IPS-20b (cell line): ENCODE data around the gene MICAL3.
A peak's percentile ranks its signal among the peaks of the same experiment; 100 is the strongest.

Experiments
- H3K27ac ChIP-seq: one replicate; pipeline ENCODE4 v1.5.1; 2013; ENCODE audit warnings: low read length
- H3K27me3 ChIP-seq: 2 replicates; pipeline ENCODE4 v1.6.1; 2013; ENCODE audit warnings: mild to moderate bottlenecking, low read length, inconsistent platforms; ENCODE audit not compliant: insufficient read depth
- H3K36me3 ChIP-seq: 2 replicates; pipeline ENCODE4 v1.6.1; 2013; ENCODE audit warnings: low read depth, mild to moderate bottlenecking, inconsistent platforms, low read length, moderate library complexity; ENCODE audit not compliant: insufficient read depth
- H3K4me1 ChIP-seq: 2 replicates; pipeline ENCODE4 v1.6.1; 2013; ENCODE audit warnings: mild to moderate bottlenecking, control low read depth, inconsistent platforms, low read length, moderate library complexity; ENCODE audit not compliant: insufficient read depth
- H3K4me3 ChIP-seq: 2 replicates; pipeline ENCODE4 v1.5.1; 2013; ENCODE audit warnings: mild to moderate bottlenecking, low read length, inconsistent platforms
- H3K9ac ChIP-seq: 2 replicates; pipeline ENCODE4 v1.6.1; 2013; ENCODE audit warnings: low read depth, mild to moderate bottlenecking, inconsistent platforms, low read length, moderate library complexity
- H3K9me3 ChIP-seq: 2 replicates; pipeline ENCODE4 v1.6.1; 2013; ENCODE audit warnings: mild to moderate bottlenecking, low read depth, low read length, inconsistent platforms; ENCODE audit not compliant: insufficient read depth

The MICAL3 gene

DNA sequence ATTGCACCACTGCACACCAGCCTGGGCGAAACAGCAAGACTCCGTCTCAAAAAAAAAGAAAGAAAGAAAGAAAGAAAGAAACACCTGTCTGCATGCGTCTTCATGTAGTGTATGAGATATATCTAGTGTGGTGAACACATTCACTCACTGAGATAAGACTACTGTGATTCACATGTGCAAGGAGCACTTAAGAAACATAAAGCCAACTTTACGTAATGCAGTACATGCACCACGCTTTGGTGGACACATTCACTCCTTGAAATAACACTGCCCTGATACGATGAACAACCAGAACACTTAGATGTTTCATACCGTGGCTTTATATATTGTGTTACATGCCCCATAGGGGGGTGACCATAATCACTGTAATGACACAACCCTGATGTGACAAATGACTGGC, 96.0 kb downstream of the MICAL3 start:
- Histone ChIP-seq H3K36me3 (no peaks in the 10 kb centered on the region), H3K9me3 (no peaks in the 10 kb centered on the region), H3K27ac (no peak overlapping the region), H3K9ac (no peak overlapping the region), H3K4me1 (peaks cover 11% of the 10 kb centered on the region), H3K27me3 (no peaks in the 10 kb centered on the region), H3K4me3 (no peak overlapping the region)

GRCh38 chr22:17927062-17927461, 97.3 kb downstream of the MICAL3 start:
- no peak overlapping the region for H3K4me3 ChIP-seq
- H3K36me3 ChIP-seq: no peaks in the 10 kb centered on the region
- H3K27me3 ChIP-seq: no peaks in the 10 kb centered on the region
- peaks cover 25% of the 10 kb centered on the region for H3K4me1 ChIP-seq
- H3K27ac ChIP-seq: no peak overlapping the region
- no peaks in the 10 kb centered on the region for H3K9me3 ChIP-seq
- H3K9ac ChIP-seq: no peak overlapping the region

DNA sequence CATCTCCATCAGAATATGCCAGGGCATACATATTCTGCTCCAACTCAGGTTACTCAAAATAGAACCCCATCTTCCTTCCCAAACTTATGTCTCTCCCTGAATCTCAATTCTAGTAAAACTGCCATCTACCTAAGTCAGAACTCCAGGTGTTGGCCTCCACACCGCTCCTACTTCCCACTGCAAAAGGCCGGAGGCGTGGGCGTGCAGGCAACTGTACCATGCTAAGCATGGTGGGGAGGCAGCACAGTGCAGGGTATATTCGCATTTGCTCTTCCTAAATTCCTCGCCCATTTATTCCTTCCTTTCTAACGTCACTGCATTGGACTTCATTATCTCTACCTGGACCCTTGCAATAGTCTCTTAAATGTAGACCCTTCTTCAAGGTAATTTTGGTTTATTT, 97.8 kb downstream of the MICAL3 start:
- Histone ChIP-seq H3K9me3 (no peaks in the 10 kb centered on the region), H3K36me3 (no peaks in the 10 kb centered on the region), H3K27ac (no peak overlapping the region), H3K4me1 (peaks cover 26% of the 10 kb centered on the region), H3K4me3 (no peak overlapping the region), H3K9ac (no peak overlapping the region), H3K27me3 (no peaks in the 10 kb centered on the region)

- Histone ChIP-seq H3K9me3 (no peaks in the 10 kb centered on the region), H3K36me3 (no peaks in the 10 kb centered on the region), H3K4me1 (peaks cover 34% of the 10 kb centered on the region), H3K27ac (no peak overlapping the region), H3K9ac (no peak overlapping the region), H3K4me3 (no peak overlapping the region), H3K27me3 (no peaks in the 10 kb centered on the region)
These were observed 98.9 kb downstream of the MICAL3 start for GRCh38 chr22:17925431-17925841.

DNA sequence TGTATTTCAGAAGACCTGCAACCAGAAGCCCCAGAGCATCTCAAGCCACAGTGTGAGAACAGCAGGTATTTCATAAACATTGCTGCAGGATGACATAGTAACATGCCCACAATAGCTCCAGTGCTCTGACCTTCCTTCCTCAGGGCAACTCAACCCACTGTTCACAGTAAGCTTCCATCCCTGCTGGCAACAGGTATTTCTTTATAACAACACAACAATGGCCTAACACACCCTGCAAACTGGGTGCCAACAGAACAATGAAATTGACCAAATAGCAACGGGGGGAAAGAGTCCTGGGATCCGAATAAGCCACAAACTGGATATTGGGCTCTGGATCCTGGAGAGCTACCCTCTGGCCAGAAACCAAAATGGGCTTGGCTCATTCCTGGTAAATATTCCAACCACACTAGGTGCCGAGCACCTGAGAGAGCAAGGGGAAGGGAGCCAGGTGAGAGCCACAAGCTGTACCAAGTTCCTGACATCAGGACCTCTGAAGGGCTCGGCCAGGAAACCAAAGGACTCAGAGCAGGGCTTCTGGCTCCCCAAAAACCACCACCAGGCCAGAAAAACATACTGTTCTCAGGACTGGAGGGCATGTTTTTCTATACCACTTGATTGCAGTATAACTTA, 99.5 kb downstream of the MICAL3 start:
- no peaks in the 10 kb centered on the region for H3K36me3 ChIP-seq
- H3K4me3 ChIP-seq: no peak overlapping the region
- peaks cover 40% of the 10 kb centered on the region for H3K4me1 ChIP-seq
- H3K27ac ChIP-seq: no peak overlapping the region
- no peaks in the 10 kb centered on the region for H3K27me3 ChIP-seq
- H3K9me3 ChIP-seq: no peaks in the 10 kb centered on the region
- H3K9ac ChIP-seq: no peak overlapping the region

GRCh38 chr22:17924076-17924475, 100.3 kb downstream of the MICAL3 start:
- no peak overlapping the region for H3K27ac ChIP-seq
- H3K4me1 ChIP-seq: peaks cover 48% of the 10 kb centered on the region
- H3K9ac ChIP-seq: no peak overlapping the region

DNA sequence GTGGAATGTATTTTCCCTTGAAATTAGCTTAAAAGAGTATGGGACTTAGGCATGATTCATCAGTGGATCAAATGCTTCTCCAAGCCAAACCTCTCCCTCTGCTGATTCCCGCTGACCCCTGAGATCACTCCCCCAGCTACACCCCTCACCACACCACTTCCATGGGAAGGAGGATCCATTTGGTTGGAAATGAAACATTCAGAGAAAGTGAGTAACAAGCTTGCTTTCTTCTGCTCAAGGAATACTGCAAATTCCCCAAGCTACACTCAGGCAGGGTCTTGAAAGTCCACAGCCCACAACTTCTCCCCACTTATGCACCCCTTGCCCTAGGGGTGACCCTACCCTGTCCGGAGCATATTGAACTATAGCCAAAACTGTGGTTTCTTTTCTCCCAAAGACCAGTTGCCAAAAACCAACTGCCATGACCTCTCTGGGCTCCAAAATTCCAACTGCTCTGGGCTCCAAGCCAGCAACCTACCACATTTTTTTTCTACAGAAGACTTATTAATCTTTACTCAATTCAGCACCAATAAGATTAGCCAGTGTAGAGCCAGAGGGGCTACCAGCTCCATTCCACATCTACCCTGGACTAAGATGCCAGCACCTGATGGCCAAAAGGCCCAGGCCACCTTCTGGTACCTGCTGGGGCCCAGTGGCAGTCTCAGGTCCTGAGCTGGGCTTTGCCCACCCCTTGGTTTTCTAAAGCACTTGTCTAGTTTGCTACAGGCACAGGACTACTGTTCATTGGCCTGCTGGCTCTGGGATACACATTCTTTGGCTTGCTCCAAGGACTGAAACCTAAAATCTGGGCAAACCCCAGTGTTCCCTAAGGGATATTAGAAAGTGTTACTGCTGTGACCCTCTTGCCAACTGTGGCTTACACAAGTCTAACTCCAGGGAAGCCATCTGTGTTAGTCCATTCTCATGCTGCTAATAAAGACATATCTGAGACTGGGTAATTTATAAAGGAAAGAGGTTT, 101.1 kb downstream of the MICAL3 start:
- Histone ChIP-seq H3K9ac (no peak overlapping the region), H3K36me3 (no peaks in the 10 kb centered on the region), H3K9me3 (no peaks in the 10 kb centered on the region), H3K27ac (peak overlapping the region; percentile 62), H3K27me3 (no peaks in the 10 kb centered on the region), H3K4me3 (peak overlapping the region; percentile 56; the same call in 1 of the 2 replicates), H3K4me1 (peaks cover 50% of the 10 kb centered on the region)

More at GRCh38 chr22:17924076-17924475, 100.3 kb downstream of the MICAL3 start:
- no peaks in the 10 kb centered on the region for H3K9me3 ChIP-seq
- H3K27me3 ChIP-seq: no peaks in the 10 kb centered on the region
- no peak overlapping the region for H3K4me3 ChIP-seq
- no peaks in the 10 kb centered on the region for H3K36me3 ChIP-seq

- Histone ChIP-seq H3K9me3 (no peaks in the 10 kb centered on the region), H3K4me3 (peak overlapping the region; percentile 56), H3K27ac (peak overlapping the region; percentile 62), H3K9ac (peak overlapping the region; percentile 38; the same call in 1 of the 2 replicates), H3K27me3 (no peaks in the 10 kb centered on the region), H3K4me1 (peaks cover 50% of the 10 kb centered on the region), H3K36me3 (no peaks in the 10 kb centered on the region)
These were observed 102.2 kb downstream of the MICAL3 start for GRCh38 chr22:17921871-17922821.

DNA sequence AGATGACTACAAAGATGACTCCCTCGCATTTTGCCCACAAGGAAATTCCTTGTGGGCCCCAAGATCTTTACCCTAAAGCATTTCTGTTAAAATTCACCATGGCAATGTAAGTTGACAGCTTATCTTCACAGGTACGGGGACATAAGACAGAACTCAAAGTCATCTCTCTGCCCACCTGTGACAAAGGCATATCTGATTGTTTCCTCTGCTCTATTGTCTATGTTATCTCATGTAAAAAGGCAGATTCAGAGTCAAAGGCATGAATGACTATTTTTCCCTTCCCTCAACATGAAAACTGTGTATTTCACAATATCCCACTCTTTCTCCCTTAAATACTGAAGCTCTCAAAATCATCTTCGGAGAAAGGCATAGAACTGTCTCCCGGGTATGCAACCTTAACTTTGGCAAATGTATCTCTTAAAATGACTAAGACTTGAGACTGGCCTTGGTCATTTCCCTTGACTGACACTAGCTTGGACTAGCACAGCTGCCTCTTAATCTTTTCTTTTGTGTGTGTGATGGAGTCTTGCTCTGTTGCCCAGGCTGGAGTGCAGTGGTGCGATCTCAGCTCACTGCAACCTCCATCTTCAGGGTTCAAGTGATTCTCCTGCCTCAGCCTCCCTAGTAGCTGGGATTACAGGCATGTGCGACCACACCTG, 103.2 kb downstream of the MICAL3 start:
- H3K4me1 ChIP-seq: peaks cover 48% of the 10 kb centered on the region
- H3K9ac ChIP-seq: no peak overlapping the region
- no peaks in the 10 kb centered on the region for H3K9me3 ChIP-seq
- H3K27me3 ChIP-seq: no peaks in the 10 kb centered on the region
- H3K4me3 ChIP-seq: no peak overlapping the region
- H3K27ac ChIP-seq: no peak overlapping the region
- no peaks in the 10 kb centered on the region for H3K36me3 ChIP-seq

- no peak overlapping the region for H3K27ac ChIP-seq
- peaks cover 46% of the 10 kb centered on the region for H3K4me1 ChIP-seq
- H3K4me3 ChIP-seq: no peak overlapping the region
- H3K36me3 ChIP-seq: no peaks in the 10 kb centered on the region
- no peak overlapping the region for H3K9ac ChIP-seq
- no peaks in the 10 kb centered on the region for H3K27me3 ChIP-seq
- H3K9me3 ChIP-seq: no peaks in the 10 kb centered on the region
These were observed 104.2 kb downstream of the MICAL3 start for GRCh38 chr22:17920145-17920605.
